GM23338 (cell line): ENCODE measurements around the gene PRKAR1B. TPM values are rescaled to one million over a fixed set of nuclear protein-coding genes. Genes with fewer than 3 reads are reported as not detected.

Experiments
- CREB1 ChIP-seq: fragments of 250-450 bp; sonication (Bioruptor Pico); IDR thresholded peaks from 2 replicates; pipeline ENCODE4 v1.5.0; 2020; ENCODE audit warnings: low read depth, mild to moderate bottlenecking, moderate library complexity
- EZH2 ChIP-seq: fragments of 200-600 bp; sonication (generic); IDR thresholded peaks from one replicate; pipeline ENCODE4 v1.8.0; 2017; ENCODE audit warnings: antibody characterized with exemption, mild to moderate bottlenecking, low read depth; ENCODE audit not compliant: unreplicated experiment
- NANOG ChIP-seq: IDR thresholded peaks from 2 replicates; pipeline ENCODE4 v1.6.1; 2016; ENCODE audit warnings: antibody characterized with exemption, borderline replicate concordance
- STAT1 ChIP-seq: IDR thresholded peaks from one replicate; pipeline ENCODE4 v1.6.1; 2016; ENCODE audit warnings: antibody characterized with exemption; ENCODE audit not compliant: unreplicated experiment
- polyA plus RNA-seq: library from polyadenylated mRNA; unstranded; fragments of >200 nt; fragmentation: Nextera tagmentation; extraction: Ambion mirVana; gene quantifications from 2 replicates; pipeline ENCODE4 v1.2.1, GENCODE V29; 2016
- total RNA-seq: library from RNA; depleted of rRNA; stranded (reverse); fragments of >200 nt; shearing (Covaris generic); gene quantifications from 2 replicates; pipeline ENCODE4 v1.2.3, GENCODE V29; 2014
- TF ChIP-seq, protein P1 (sequence below), 2 experiments: fragments of 200-600 bp in 1 of 2; sonication (generic) in 1 of 2; conservative IDR thresholded peaks; 2 replicates each; pipeline versions ENCODE4 v1.5.1 to v1.6.1; 2016 to 2017; ENCODE audit warnings: antibody characterized with exemption in 2 of 2, low read depth in 2 of 2, mild to moderate bottlenecking in 2 of 2, moderate library complexity in 1 of 2
- TF ChIP-seq, protein P2 (sequence below): fragments of 250-450 bp; sonication (Bioruptor Pico); IDR thresholded peaks from 2 replicates; pipeline ENCODE4 v1.5.0; 2020; ENCODE audit warnings: mild to moderate bottlenecking, moderate library complexity

The PRKAR1B gene
- total and polyA plus RNA-seq, 2 experiments from 2014 or later = 35.7 to 36.7 TPM

DNA sequence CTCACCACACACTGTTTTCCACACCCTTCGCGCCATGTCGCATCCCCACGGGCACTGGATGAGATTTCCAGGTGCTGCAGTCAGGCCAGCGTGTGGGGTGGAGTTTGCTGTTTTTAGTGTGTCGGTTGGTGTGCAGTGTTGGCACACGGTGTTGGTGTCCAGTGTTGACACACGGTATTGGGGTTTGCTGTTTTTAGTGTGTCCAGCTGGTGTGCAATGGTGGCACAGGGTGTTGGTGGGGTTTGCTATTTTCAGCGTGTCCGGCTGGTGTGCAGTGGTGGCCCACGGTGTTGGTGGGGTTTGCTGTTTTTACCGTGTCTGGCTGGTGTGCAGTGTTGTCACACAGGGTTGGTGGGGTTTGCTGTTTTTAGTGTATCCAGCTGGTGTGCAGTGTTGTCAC, 20.1 kb upstream of the PRKAR1B start (continued):
- TF ChIP-seq, protein P1, sequence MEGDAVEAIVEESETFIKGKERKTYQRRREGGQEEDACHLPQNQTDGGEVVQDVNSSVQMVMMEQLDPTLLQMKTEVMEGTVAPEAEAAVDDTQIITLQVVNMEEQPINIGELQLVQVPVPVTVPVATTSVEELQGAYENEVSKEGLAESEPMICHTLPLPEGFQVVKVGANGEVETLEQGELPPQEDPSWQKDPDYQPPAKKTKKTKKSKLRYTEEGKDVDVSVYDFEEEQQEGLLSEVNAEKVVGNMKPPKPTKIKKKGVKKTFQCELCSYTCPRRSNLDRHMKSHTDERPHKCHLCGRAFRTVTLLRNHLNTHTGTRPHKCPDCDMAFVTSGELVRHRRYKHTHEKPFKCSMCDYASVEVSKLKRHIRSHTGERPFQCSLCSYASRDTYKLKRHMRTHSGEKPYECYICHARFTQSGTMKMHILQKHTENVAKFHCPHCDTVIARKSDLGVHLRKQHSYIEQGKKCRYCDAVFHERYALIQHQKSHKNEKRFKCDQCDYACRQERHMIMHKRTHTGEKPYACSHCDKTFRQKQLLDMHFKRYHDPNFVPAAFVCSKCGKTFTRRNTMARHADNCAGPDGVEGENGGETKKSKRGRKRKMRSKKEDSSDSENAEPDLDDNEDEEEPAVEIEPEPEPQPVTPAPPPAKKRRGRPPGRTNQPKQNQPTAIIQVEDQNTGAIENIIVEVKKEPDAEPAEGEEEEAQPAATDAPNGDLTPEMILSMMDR (conservative IDR thresholded peaks at IDR 0.05; ENCODE audit: low read depth in 2 of 2) = no peak
- TF ChIP-seq EZH2 (no peak), STAT1 (no peak), NANOG (no peak), CREB1 (CRISPR knock-in tag) (no peak)
- TF ChIP-seq, protein P2, sequence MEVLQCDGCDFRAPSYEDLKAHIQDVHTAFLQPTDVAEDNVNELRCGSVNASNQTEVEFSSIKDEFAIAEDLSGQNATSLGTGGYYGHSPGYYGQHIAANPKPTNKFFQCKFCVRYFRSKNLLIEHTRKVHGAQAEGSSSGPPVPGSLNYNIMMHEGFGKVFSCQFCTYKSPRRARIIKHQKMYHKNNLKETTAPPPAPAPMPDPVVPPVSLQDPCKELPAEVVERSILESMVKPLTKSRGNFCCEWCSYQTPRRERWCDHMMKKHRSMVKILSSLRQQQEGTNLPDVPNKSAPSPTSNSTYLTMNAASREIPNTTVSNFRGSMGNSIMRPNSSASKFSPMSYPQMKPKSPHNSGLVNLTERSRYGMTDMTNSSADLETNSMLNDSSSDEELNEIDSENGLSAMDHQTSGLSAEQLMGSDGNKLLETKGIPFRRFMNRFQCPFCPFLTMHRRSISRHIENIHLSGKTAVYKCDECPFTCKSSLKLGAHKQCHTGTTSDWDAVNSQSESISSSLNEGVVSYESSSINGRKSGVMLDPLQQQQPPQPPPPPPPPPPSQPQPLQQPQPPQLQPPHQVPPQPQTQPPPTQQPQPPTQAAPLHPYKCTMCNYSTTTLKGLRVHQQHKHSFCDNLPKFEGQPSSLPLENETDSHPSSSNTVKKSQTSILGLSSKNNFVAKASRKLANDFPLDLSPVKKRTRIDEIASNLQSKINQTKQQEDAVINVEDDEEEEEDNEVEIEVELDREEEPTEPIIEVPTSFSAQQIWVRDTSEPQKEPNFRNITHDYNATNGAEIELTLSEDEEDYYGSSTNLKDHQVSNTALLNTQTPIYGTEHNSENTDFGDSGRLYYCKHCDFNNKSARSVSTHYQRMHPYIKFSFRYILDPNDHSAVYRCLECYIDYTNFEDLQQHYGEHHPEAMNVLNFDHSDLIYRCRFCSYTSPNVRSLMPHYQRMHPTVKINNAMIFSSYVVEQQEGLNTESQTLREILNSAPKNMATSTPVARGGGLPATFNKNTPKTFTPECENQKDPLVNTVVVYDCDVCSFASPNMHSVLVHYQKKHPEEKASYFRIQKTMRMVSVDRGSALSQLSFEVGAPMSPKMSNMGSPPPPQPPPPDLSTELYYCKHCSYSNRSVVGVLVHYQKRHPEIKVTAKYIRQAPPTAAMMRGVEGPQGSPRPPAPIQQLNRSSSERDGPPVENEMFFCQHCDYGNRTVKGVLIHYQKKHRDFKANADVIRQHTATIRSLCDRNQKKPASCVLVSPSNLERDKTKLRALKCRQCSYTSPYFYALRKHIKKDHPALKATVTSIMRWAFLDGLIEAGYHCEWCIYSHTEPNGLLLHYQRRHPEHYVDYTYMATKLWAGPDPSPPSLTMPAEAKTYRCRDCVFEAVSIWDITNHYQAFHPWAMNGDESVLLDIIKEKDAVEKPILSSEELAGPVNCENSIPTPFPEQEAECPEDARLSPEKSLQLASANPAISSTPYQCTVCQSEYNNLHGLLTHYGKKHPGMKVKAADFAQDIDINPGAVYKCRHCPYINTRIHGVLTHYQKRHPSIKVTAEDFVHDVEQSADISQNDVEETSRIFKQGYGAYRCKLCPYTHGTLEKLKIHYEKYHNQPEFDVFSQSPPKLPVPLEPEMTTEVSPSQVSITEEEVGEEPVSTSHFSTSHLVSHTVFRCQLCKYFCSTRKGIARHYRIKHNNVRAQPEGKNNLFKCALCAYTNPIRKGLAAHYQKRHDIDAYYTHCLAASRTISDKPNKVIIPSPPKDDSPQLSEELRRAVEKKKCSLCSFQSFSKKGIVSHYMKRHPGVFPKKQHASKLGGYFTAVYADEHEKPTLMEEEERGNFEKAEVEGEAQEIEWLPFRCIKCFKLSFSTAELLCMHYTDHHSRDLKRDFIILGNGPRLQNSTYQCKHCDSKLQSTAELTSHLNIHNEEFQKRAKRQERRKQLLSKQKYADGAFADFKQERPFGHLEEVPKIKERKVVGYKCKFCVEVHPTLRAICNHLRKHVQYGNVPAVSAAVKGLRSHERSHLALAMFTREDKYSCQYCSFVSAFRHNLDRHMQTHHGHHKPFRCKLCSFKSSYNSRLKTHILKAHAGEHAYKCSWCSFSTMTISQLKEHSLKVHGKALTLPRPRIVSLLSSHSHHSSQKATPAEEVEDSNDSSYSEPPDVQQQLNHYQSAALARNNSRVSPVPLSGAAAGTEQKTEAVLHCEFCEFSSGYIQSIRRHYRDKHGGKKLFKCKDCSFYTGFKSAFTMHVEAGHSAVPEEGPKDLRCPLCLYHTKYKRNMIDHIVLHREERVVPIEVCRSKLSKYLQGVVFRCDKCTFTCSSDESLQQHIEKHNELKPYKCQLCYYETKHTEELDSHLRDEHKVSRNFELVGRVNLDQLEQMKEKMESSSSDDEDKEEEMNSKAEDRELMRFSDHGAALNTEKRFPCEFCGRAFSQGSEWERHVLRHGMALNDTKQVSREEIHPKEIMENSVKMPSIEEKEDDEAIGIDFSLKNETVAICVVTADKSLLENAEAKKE (CRISPR knock-in tag) = no peak
